ENCODE results near the gene LIPC.

Gene LIPC

GRCh38 chr15:58437531-58438105, 5.8 kb downstream of the LIPC start:
- FAIRE-seq, result no peak

GRCh38 chr15:58438111-58438510, 6.3 kb downstream of the LIPC start:
- FAIRE-seq, result no peak

GRCh38 chr15:58438956-58439355, 7.2 kb downstream of the LIPC start:
- FAIRE-seq, result no peak

- no peak for FAIRE-seq
Observed at GRCh38 chr15:58440158-58440910, 8.5 kb downstream of the LIPC start.

- no peak for FAIRE-seq
Observed at GRCh38 chr15:58440922-58441321, 9.1 kb downstream of the LIPC start.

GRCh38 chr15:58441376-58442070, 9.7 kb downstream of the LIPC start:
- no peak for FAIRE-seq

GRCh38 chr15:58442122-58442521, 10.3 kb downstream of the LIPC start:
- no peak for FAIRE-seq

GRCh38 chr15:58443308-58443707, 11.5 kb downstream of the LIPC start:
- FAIRE-seq, result no peak

- FAIRE-seq, result no peak
Observed at GRCh38 chr15:58444056-58444455, 12.3 kb downstream of the LIPC start.

- FAIRE-seq, result no peak
Observed at GRCh38 chr15:58444658-58445332, 13.0 kb downstream of the LIPC start.

- no peak for FAIRE-seq
Observed at GRCh38 chr15:58445865-58446264, 14.1 kb downstream of the LIPC start.

- no peak for FAIRE-seq
Observed at GRCh38 chr15:58446521-58446920, 14.7 kb downstream of the LIPC start.

- FAIRE-seq, result no peak
Observed at GRCh38 chr15:58447271-58448010, 15.7 kb downstream of the LIPC start.

GRCh38 chr15:58448331-58448730, 16.5 kb downstream of the LIPC start:
- FAIRE-seq, result no peak

GRCh38 chr15:58448906-58449305, 17.1 kb downstream of the LIPC start:
- no peak for FAIRE-seq

GRCh38 chr15:58451826-58452225, 20.0 kb downstream of the LIPC start:
- FAIRE-seq, result no peak

- no peak for FAIRE-seq
Observed at GRCh38 chr15:58452775-58453174, 21.0 kb downstream of the LIPC start.

- no peak for FAIRE-seq
Observed at GRCh38 chr15:58453931-58454793, 22.4 kb downstream of the LIPC start.

GRCh38 chr15:58454950-58455401, 23.2 kb downstream of the LIPC start:
- FAIRE-seq, result no peak

GRCh38 chr15:58457466-58457965, 25.7 kb downstream of the LIPC start:
- no peak for FAIRE-seq

- FAIRE-seq, result no peak
Observed at GRCh38 chr15:58458076-58458475, 26.3 kb downstream of the LIPC start.

All from colon (tissue), 2 donors.